Measurements from ENCODE around the gene ARF3. TPM values are rescaled to one million over a fixed set of nuclear protein-coding genes. Genes with fewer than 3 reads are reported as not detected.

The ARF3 gene
- total and polyA plus RNA-seq, 9 of the 15 experiments (the other 6 are each of a cell fraction or from before 2014, with no cell fraction given): 5.9 to 170 (median 64.4) TPM

DNA sequence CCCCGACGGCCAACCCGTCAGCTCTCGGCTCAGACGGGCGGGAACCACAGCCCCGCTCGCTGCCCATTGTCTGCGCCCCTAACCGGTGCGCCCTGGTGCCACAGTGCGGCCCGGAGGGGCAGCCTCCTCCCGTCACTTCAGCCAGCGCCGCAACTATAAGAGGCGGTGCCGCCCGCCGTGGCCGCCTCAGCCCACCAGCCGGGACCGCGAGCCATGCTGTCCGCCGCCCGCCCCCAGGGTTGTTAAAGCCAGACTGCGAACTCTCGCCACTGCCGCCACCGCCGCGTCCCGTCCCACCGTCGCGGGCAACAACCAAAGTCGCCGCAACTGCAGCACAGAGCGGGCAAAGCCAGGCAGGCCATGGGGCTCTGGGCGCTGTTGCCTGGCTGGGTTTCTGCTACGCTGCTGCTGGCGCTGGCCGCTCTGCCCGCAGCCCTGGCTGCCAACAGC, 21.0 kb upstream of the ARF3 start, which contains the start of gene WNT1 (continued):
- no peak for TF ChIP-seq ZNF274 (IDR thresholded peaks at IDR 0.05; ENCODE audit: borderline replicate concordance, low read depth, low read length)
- no peak for TF ChIP-seq CREBBP (IDR thresholded peaks at IDR 0.05; ENCODE audit: low read depth, low read length)
- TF ChIP-seq YY1 (IDR thresholded peaks at IDR 0.05; ENCODE audit: borderline replicate concordance in 1 of 3, control insufficient read depth in 1 of 3, extremely low read depth in 1 of 3, insufficient read depth in 3 of 3, insufficient read length in 1 of 3, insufficient replicate concordance in 2 of 3, low read depth in 1 of 3, low read length in 2 of 3): no peak

GRCh38 chr12:48977290-48978281, 20.3 kb upstream of the ARF3 start:
- CTCF ChIA-PET (ENCODE audit: low intra/inter-chr PET ratio): interaction anchor here (0.5 to 1.2 kb wide), 6 partner anchors 11 to 304 kb away, joined by 3 to 5 read pairs (median 4); no protein-coding TSS in a partner anchor
- Histone ChIP-seq H3K36me3 (ENCODE audit: control insufficient read depth, insufficient read depth, low read length) (no peaks in the 10 kb centered on the region), H2AFZ (ENCODE audit: low read depth, low read length) (peak overlapping the region; percentile 51), H3K9ac (ENCODE audit: insufficient read depth in 1 of 2, low read depth in 2 of 2, low read length in 2 of 2) (0 out of 4 replicates have a peak overlapping the region, but pooled peaks of 1 of the 2 experiments have one; percentile 17), H3K4me1 (replicated peaks in 1 of 2; ENCODE audit: control insufficient read depth in 2 of 2, insufficient read depth in 2 of 2, low read length in 2 of 2) (peaks cover 10 to 56% of the 10 kb centered on the region in 2 experiments; a peak in 4 of 5 replicates), H4K20me1 (replicated peaks; ENCODE audit: control insufficient read depth, insufficient read depth, low read length) (no peaks in the 10 kb centered on the region; the same call in none of the 2 replicates), H3K4me3 (no peak overlapping the region), H3K9me1 (ENCODE audit: control insufficient read depth, insufficient read depth, low read length) (peaks cover 3% of the 10 kb centered on the region), H3K27ac (ENCODE audit: extremely low read depth, low read depth, low read length) (no peak overlapping the region), H3K4me2 (ENCODE audit: insufficient read depth, low read length) (peak overlapping the region; percentile 9; the same call in 1 of the 2 replicates), H3K79me2 (ENCODE audit: control insufficient read depth, insufficient read depth, low read length) (no peaks in the 10 kb centered on the region), H3K9me3 (replicated peaks; ENCODE audit: control insufficient read depth, insufficient read depth, low read depth, low read length) (no peaks in the 10 kb centered on the region), H3K27me3 (ENCODE audit: control insufficient read depth in 2 of 2, insufficient read depth in 2 of 2, low read length in 2 of 2) (peaks cover 42 to 49% of the 10 kb centered on the region in 2 experiments; a peak in 4 of 5 replicates)
- WGBS (ENCODE audit: insufficient coverage, low coverage, missing lambda C conversion rate): 18% methylated on average over 31 of the region's 50 CpGs
- BruUV-seq (replicated peaks): no TSS peak
- DNase-seq (ENCODE audit: extremely low read depth in 1 of 4, low spot score in 3 of 4) (peak; percentile 79 to 89 (median 86)), FAIRE-seq (no peak), ATAC-seq (peak; percentile 89)
- POLR2A ChIA-PET: interaction anchor here (0.5 to 1.0 kb wide), 3 partner anchors 34 to 297 kb away, joined by 3 read pairs; no protein-coding TSS in a partner anchor
- intact Hi-C loops (cut with micrococcal nuclease): loop anchor here (10.0 kb wide), 1 partner anchor 367 kb away; the partner anchor contains the start of gene DNAJC22
- in situ Hi-C loops (cut with MboI): no loop called here
- TF ChIP-seq HNRNPK (IDR thresholded peaks at IDR 0.05; ENCODE audit: low read depth, low read length, poor library complexity, severe bottlenecking): no peak
- no peak for TF ChIP-seq ZNF165 (CRISPR knock-in tag; IDR thresholded peaks at IDR 0.05; ENCODE audit: borderline replicate concordance)
- TF ChIP-seq, protein P1, sequence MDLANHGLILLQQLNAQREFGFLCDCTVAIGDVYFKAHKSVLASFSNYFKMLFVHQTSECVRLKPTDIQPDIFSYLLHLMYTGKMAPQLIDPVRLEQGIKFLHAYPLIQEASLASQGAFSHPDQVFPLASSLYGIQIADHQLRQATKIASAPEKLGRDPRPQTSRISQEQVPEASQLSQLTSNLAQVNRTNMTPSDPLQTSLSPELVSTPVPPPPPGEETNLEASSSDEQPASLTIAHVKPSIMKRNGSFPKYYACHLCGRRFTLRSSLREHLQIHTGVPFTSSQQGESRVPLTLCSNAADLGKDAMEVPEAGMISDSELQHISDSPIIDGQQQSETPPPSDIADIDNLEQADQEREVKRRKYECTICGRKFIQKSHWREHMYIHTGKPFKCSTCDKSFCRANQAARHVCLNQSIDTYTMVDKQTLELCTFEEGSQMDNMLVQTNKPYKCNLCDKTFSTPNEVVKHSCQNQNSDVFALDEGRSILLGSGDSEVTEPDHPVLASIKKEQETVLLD (IDR thresholded peaks at IDR 0.05): no peak
- TF ChIP-seq BRD4 (IDR thresholded peaks at IDR 0.05): no peak
- no peak for TF ChIP-seq ELK1 (CRISPR knock-in tag; IDR thresholded peaks at IDR 0.05)
- TF ChIP-seq, protein P2, sequence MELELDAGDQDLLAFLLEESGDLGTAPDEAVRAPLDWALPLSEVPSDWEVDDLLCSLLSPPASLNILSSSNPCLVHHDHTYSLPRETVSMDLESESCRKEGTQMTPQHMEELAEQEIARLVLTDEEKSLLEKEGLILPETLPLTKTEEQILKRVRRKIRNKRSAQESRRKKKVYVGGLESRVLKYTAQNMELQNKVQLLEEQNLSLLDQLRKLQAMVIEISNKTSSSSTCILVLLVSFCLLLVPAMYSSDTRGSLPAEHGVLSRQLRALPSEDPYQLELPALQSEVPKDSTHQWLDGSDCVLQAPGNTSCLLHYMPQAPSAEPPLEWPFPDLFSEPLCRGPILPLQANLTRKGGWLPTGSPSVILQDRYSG (tag; conservative IDR thresholded peaks at IDR 0.05; ENCODE audit: low read depth): no peak
- no peak for TF ChIP-seq PRMT5 (CRISPR knock-in tag; IDR thresholded peaks at IDR 0.05)
- TF ChIP-seq THAP7 (CRISPR knock-in tag; IDR thresholded peaks at IDR 0.05): no peak
- no peak for TF ChIP-seq LARP7 (IDR thresholded peaks at IDR 0.05)
- TF ChIP-seq SMARCA5 (IDR thresholded peaks at IDR 0.05): no peak
- TF ChIP-seq STAT5B (CRISPR knock-in tag; IDR thresholded peaks at IDR 0.05): no peak

All from K562 (cell line).